ENCODE data around the gene CASP2. TPM values are rescaled to one million over a fixed set of nuclear protein-coding genes. Genes with fewer than 3 reads are reported as not detected.

CASP2 gene
- total RNA-seq, 2 donors from 2014 or later: 19.6 to 20.2 TPM

- 49% methylated on average over 2 of the region's 2 CpGs for WGBS
- no peaks in the 10 kb centered on the region for H3K9me3 ChIP-seq
- H3K36me3 ChIP-seq: peaks cover 2 to 13% of the 10 kb centered on the region in 2 donors
- H3K4me1 ChIP-seq (replicated peaks): peaks cover 10% of the 10 kb centered on the region
- H3K4me3 ChIP-seq: no peak overlapping the region
- intact Hi-C loops (cut with DNase I): no loop called here
- no peaks in the 10 kb centered on the region for H3K27me3 ChIP-seq (replicated peaks; ENCODE audit: insufficient read depth)
- DNase-seq (ENCODE audit: low spot score): no peak
- TF ChIP-seq CTCF (IDR thresholded peaks at IDR 0.05) (no peak), POLR2A (IDR thresholded peaks at IDR 0.05) (no peak), POLR2AphosphoS5 (IDR thresholded peaks at IDR 0.05) (no peak)
- H3K27ac ChIP-seq: no peak overlapping the region
Measured at GRCh38 chr7:143296686-143297085, 8.5 kb downstream of the CASP2 start.

DNA sequence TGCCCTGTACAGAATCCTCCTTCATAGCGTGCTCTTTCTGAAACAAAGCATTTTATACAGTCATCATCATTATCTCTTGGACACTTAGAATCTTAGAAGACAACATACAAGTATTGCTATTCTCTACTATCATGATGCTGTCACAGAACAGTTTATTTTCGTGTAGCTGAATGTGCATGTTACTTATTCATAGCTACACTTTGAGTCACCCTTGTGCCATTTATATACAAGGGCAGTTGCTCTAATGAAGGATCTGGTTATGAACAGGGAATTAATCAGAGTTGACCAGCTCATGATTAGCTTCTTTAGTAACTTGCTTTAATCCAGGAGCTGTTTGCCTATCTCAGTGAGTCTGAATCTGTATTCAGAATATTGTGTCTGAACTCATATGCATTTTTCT, 11.2 kb downstream of the CASP2 start:
- no peaks in the 10 kb centered on the region for H3K9me3 ChIP-seq
- H3K27me3 ChIP-seq (replicated peaks; ENCODE audit: insufficient read depth): no peaks in the 10 kb centered on the region
- H3K36me3 ChIP-seq: peaks cover 2 to 7% of the 10 kb centered on the region in 2 donors
- H3K27ac ChIP-seq: no peak overlapping the region
- H3K4me3 ChIP-seq: no peak overlapping the region
- H3K4me1 ChIP-seq (replicated peaks): peaks cover 10% of the 10 kb centered on the region
- no peak for DNase-seq (ENCODE audit: low spot score)
- TF ChIP-seq POLR2AphosphoS5 (IDR thresholded peaks at IDR 0.05) (no peak), POLR2A (IDR thresholded peaks at IDR 0.05) (no peak), CTCF (IDR thresholded peaks at IDR 0.05) (no peak)
- WGBS: 90% methylated on average over 2 of the region's 2 CpGs
- intact Hi-C loops (cut with DNase I): no loop called here

GRCh38 chr7:143299840-143300239, 11.7 kb downstream of the CASP2 start:
- H3K27ac ChIP-seq: no peak overlapping the region
- H3K9me3 ChIP-seq: no peaks in the 10 kb centered on the region
- H3K4me3 ChIP-seq: no peak overlapping the region
- peaks cover 10% of the 10 kb centered on the region for H3K4me1 ChIP-seq (replicated peaks)
- no peaks in the 10 kb centered on the region for H3K27me3 ChIP-seq (replicated peaks; ENCODE audit: insufficient read depth)
- DNase-seq (ENCODE audit: low spot score): no peak
- WGBS: 72% methylated on average over 8 of the region's 8 CpGs
- TF ChIP-seq POLR2A (IDR thresholded peaks at IDR 0.05): no peak
- no peak for TF ChIP-seq POLR2AphosphoS5 (IDR thresholded peaks at IDR 0.05)
- peak in 2 of 4 experiments; percentile 29 to 37 for TF ChIP-seq CTCF (IDR thresholded peaks at IDR 0.05)
- peaks cover 2 to 3% of the 10 kb centered on the region in 2 donors for H3K36me3 ChIP-seq
- intact Hi-C loops (cut with DNase I): loop anchor here (5.0 kb wide), 1 partner anchor 117 kb away; no protein-coding TSS in a partner anchor

GRCh38 chr7:143300959-143301935, 13.1 kb downstream of the CASP2 start:
- WGBS: 40% methylated on average over 8 of the region's 8 CpGs
- TF ChIP-seq CTCF (IDR thresholded peaks at IDR 0.05) (no peak), POLR2A (IDR thresholded peaks at IDR 0.05) (no peak), POLR2AphosphoS5 (IDR thresholded peaks at IDR 0.05) (peak; percentile 70)
- no peak overlapping the region for H3K4me3 ChIP-seq
- H3K27ac ChIP-seq: peak overlapping the region; percentile 23 to 41
- no peaks in the 10 kb centered on the region for H3K27me3 ChIP-seq (replicated peaks; ENCODE audit: insufficient read depth)
- H3K9me3 ChIP-seq: no peaks in the 10 kb centered on the region
- H3K36me3 ChIP-seq: no peaks in the 10 kb centered on the region
- DNase-seq (ENCODE audit: low spot score): no peak
- intact Hi-C loops (cut with DNase I): loop anchor here (5.0 kb wide), 1 partner anchor 116 kb away; no protein-coding TSS in a partner anchor
- peaks cover 10% of the 10 kb centered on the region for H3K4me1 ChIP-seq (replicated peaks)
